Loucy (cell line): ENCODE results near the gene HS6ST3.

Source experiments
- H2AFZ ChIP-seq: fragments of 200-600 bp; sonication (generic); 2 replicates; pipeline ENCODE4 v1.6.0; 2016; ENCODE audit warnings: antibody characterized with exemption, mild to moderate bottlenecking, low read length, moderate library complexity
- H3F3A ChIP-seq: fragments of 200-600 bp; 2 replicates; pipeline ENCODE4 v1.6.0; 2016; ENCODE audit warnings: antibody characterized with exemption, low read depth, mild to moderate bottlenecking
- H3K27me3 ChIP-seq: fragments of 200-600 bp; sonication (generic); 2 replicates; pipeline ENCODE4 v1.6.1; 2014; ENCODE audit warnings: low read length, mild to moderate bottlenecking; ENCODE audit not compliant: insufficient read depth, poor library complexity, severe bottlenecking
- H3K36me3 ChIP-seq: fragments of 200-600 bp; sonication (generic); 2 replicates; pipeline ENCODE4 v1.6.1; 2016; ENCODE audit warnings: low read length; ENCODE audit not compliant: insufficient read depth
- H3K4me1 ChIP-seq: fragments of 200-600 bp; sonication (generic); 2 replicates; pipeline ENCODE4 v1.5.1; 2014; ENCODE audit warnings: low read length, mild to moderate bottlenecking; ENCODE audit not compliant: insufficient read depth, poor library complexity, severe bottlenecking
- H3K4me2 ChIP-seq: fragments of 200-600 bp; sonication (generic); 2 replicates; pipeline ENCODE4 v1.6.0; 2014; ENCODE audit warnings: antibody characterized with exemption, low read length, low read depth, mild to moderate bottlenecking; ENCODE audit not compliant: poor library complexity, severe bottlenecking
- H3K4me3 ChIP-seq: fragments of 200-600 bp; sonication (generic); 2 replicates; pipeline ENCODE4 v1.5.1; 2014; ENCODE audit warnings: low read length, mild to moderate bottlenecking, mixed read lengths; ENCODE audit not compliant: poor library complexity, severe bottlenecking
- H3K79me2 ChIP-seq: fragments of 200-600 bp; sonication (generic); 2 replicates; pipeline ENCODE4 v1.6.1; 2014; ENCODE audit warnings: low read length; ENCODE audit not compliant: insufficient read depth
- H3K9ac ChIP-seq: fragments of 200-600 bp; sonication (generic); 2 replicates; pipeline ENCODE4 v1.6.0; 2014; ENCODE audit warnings: mild to moderate bottlenecking, low read depth, low read length, moderate library complexity; ENCODE audit not compliant: poor library complexity, severe bottlenecking
- H3K9me2 ChIP-seq: fragments of 200-600 bp; sonication (generic); replicated peaks from 2 replicates; pipeline ENCODE4 v1.6.1; 2016; ENCODE audit warnings: low read depth, low read length, mixed read lengths
- H3K9me3 ChIP-seq: fragments of 200-600 bp; sonication (generic); 2 replicates; pipeline ENCODE4 v1.6.1; 2014; ENCODE audit warnings: mild to moderate bottlenecking, antibody characterized with exemption, low read length, low read depth; ENCODE audit not compliant: insufficient read depth
- H4K20me1 ChIP-seq: fragments of 200-600 bp; sonication (generic); 2 replicates; pipeline ENCODE4 v1.6.0; 2014; ENCODE audit warnings: antibody characterized with exemption, low read length, mild to moderate bottlenecking; ENCODE audit not compliant: insufficient read depth, poor library complexity, severe bottlenecking
- EZH2phosphoT487 ChIP-seq: fragments of 200-600 bp; IDR thresholded peaks from 2 replicates; pipeline ENCODE4 v1.6.1; 2018; ENCODE audit warnings: antibody characterized with exemption, mild to moderate bottlenecking, moderate library complexity, borderline replicate concordance
- TF ChIP-seq, protein P1 (sequence below): fragments of 200-600 bp; sonication (generic); conservative IDR thresholded peaks from 2 replicates; pipeline ENCODE4 v1.5.1; 2014; ENCODE audit warnings: mild to moderate bottlenecking, antibody characterized with exemption, low read length

The HS6ST3 gene

DNA sequence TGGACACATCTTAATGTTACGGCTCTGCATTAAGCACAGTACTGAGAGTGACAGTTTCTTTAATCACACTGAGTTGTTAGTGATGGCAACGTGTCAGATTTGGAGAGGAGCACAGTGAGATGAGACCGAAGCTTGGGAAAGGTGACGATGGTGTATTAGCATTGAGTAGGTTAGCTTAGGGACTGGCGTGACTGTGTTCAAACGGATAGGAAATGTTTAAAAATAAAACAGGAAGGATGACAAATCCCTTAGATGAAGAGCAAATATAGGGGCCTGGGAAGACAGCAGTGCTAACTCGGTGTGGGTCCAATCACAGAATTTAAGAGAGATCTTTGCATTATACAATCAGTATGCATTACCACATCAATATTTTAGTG is 384.3 kb downstream of the HS6ST3 start:
- no peak overlapping the region for H3K4me3 ChIP-seq
- H3K27me3 ChIP-seq: no peaks in the 10 kb centered on the region
- H3K79me2 ChIP-seq: no peaks in the 10 kb centered on the region
- H3K9me2 ChIP-seq: no peaks in the 10 kb centered on the region
- H3K4me2 ChIP-seq: no peak overlapping the region
- TF ChIP-seq, protein P1, sequence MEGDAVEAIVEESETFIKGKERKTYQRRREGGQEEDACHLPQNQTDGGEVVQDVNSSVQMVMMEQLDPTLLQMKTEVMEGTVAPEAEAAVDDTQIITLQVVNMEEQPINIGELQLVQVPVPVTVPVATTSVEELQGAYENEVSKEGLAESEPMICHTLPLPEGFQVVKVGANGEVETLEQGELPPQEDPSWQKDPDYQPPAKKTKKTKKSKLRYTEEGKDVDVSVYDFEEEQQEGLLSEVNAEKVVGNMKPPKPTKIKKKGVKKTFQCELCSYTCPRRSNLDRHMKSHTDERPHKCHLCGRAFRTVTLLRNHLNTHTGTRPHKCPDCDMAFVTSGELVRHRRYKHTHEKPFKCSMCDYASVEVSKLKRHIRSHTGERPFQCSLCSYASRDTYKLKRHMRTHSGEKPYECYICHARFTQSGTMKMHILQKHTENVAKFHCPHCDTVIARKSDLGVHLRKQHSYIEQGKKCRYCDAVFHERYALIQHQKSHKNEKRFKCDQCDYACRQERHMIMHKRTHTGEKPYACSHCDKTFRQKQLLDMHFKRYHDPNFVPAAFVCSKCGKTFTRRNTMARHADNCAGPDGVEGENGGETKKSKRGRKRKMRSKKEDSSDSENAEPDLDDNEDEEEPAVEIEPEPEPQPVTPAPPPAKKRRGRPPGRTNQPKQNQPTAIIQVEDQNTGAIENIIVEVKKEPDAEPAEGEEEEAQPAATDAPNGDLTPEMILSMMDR: no peak
- no peak for TF ChIP-seq EZH2phosphoT487
- no peak overlapping the region for H2AFZ ChIP-seq
- no peak overlapping the region for H3K9ac ChIP-seq
- no peaks in the 10 kb centered on the region for H3K36me3 ChIP-seq
- no peaks in the 10 kb centered on the region for H4K20me1 ChIP-seq
- H3F3A ChIP-seq: no peaks in the 10 kb centered on the region
- no peaks in the 10 kb centered on the region for H3K4me1 ChIP-seq
- H3K9me3 ChIP-seq: no peaks in the 10 kb centered on the region; the same call in 1 of the 2 replicates

DNA sequence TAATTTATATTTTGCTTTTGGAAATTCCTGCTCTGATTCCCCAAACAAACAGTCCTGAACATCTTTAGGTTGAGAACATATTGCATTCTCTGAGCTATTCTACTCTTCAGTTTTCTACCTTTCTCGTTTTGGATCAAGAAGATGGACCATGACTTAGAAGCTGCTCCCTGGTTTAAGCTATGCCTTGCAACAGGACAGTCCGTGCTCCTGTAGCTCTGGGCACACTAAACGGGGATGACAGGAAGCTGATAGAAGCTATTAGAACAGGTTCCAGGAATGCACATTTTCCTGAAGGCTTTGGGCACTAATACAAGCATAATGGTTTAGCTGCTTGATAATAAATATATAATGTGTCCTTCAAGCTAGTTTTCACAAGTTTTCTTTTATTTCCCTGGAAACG is 385.2 kb downstream of the HS6ST3 start:
- Histone ChIP-seq H4K20me1 (no peaks in the 10 kb centered on the region), H3K4me2 (no peak overlapping the region), H3K9ac (no peak overlapping the region), H3K79me2 (no peaks in the 10 kb centered on the region), H3K9me2 (no peaks in the 10 kb centered on the region), H3F3A (no peaks in the 10 kb centered on the region), H2AFZ (no peak overlapping the region), H3K4me3 (no peak overlapping the region), H3K27me3 (no peaks in the 10 kb centered on the region), H3K9me3 (no peaks in the 10 kb centered on the region; the same call in 1 of the 2 replicates), H3K36me3 (no peaks in the 10 kb centered on the region), H3K4me1 (no peaks in the 10 kb centered on the region)
- no peak for TF ChIP-seq EZH2phosphoT487
- TF ChIP-seq, protein P1: no peak

- H3K36me3 ChIP-seq: no peaks in the 10 kb centered on the region
- no peak for TF ChIP-seq EZH2phosphoT487
- TF ChIP-seq, protein P1: no peak
- H3K4me2 ChIP-seq: no peak overlapping the region
- H3K9me3 ChIP-seq: no peaks in the 10 kb centered on the region
- no peaks in the 10 kb centered on the region for H3K79me2 ChIP-seq
- no peaks in the 10 kb centered on the region for H3K4me1 ChIP-seq
- no peak overlapping the region for H3K9ac ChIP-seq
- H4K20me1 ChIP-seq: no peaks in the 10 kb centered on the region
- H3K27me3 ChIP-seq: no peaks in the 10 kb centered on the region
- H3K9me2 ChIP-seq: no peaks in the 10 kb centered on the region
- no peaks in the 10 kb centered on the region for H3F3A ChIP-seq
- no peak overlapping the region for H3K4me3 ChIP-seq
- H2AFZ ChIP-seq: no peak overlapping the region
Observed at GRCh38 chr13:96481482-96481881, 391.6 kb downstream of the HS6ST3 start.
